Measurements from ENCODE around the gene TMEM258. TPM values are rescaled to one million over a fixed set of nuclear protein-coding genes. Genes with fewer than 3 reads are reported as not detected.

The TMEM258 gene
- total RNA-seq, 1 donor from 2014 or later: 75.8 TPM

DNA sequence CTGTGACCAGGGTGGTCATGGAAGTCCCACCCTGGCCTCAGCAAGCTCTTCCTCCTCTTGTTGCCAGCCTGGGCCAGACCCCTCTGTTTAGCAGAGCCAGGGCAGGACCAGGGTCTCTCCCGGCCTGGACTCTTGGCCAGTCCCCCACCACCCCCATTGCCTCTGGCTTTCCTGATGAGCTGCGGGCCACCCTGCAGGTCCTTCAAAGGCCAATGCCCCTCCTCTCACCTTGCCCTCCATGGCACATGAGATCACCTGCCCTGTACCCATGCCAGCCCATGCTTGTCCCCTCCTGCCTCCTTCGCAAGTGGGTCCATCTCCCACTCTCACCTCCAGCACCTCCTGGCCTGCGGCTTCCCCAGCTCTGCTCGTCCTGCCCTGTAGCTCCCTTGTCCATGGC, 46.1 kb upstream of the TMEM258 start:
- Histone ChIP-seq H3K27me3 (ENCODE audit: control insufficient read depth, insufficient read depth, low read length) (no peaks in the 10 kb centered on the region), H3K4me3 (ENCODE audit: low read depth, low read length) (no peak overlapping the region), H3K36me3 (ENCODE audit: control insufficient read depth, insufficient read depth, low read length) (peaks cover 10% of the 10 kb centered on the region)
- DNase-seq (ENCODE audit: low read depth): no peak
- TF ChIP-seq, protein P1, sequence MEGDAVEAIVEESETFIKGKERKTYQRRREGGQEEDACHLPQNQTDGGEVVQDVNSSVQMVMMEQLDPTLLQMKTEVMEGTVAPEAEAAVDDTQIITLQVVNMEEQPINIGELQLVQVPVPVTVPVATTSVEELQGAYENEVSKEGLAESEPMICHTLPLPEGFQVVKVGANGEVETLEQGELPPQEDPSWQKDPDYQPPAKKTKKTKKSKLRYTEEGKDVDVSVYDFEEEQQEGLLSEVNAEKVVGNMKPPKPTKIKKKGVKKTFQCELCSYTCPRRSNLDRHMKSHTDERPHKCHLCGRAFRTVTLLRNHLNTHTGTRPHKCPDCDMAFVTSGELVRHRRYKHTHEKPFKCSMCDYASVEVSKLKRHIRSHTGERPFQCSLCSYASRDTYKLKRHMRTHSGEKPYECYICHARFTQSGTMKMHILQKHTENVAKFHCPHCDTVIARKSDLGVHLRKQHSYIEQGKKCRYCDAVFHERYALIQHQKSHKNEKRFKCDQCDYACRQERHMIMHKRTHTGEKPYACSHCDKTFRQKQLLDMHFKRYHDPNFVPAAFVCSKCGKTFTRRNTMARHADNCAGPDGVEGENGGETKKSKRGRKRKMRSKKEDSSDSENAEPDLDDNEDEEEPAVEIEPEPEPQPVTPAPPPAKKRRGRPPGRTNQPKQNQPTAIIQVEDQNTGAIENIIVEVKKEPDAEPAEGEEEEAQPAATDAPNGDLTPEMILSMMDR (IDR thresholded peaks at IDR 0.05; ENCODE audit: insufficient read depth, low read length, poor library complexity, severe bottlenecking): no peak

DNA sequence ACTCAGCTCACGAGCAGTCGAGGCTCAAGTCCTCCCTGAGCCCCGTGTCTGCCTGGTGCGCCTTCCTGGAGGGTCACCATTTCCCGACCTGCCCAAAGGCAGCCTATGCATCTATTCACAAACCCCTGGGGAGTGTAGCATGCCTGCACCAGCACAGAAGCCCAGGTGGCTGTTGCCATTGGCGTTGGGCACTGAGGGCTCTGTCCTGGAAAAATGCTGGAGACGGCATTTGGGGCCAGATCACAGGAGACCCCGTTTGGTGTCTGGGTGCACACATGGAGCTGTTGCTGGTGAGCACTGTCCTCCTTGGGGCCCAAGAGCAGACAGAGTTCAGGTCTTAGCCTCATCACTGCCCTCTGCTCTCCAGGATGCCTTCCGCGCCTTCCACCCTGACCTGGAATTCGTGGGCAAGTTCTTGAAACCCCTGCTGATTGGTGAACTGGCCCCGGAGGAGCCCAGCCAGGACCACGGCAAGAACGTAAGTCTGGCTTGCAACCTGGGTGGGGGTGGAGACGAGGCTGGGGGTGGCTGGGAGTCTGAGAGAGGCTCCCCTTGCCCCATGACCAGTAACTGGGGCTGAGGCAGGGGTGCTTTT, 45.1 kb upstream of the TMEM258 start:
- H3K36me3 ChIP-seq (ENCODE audit: control insufficient read depth, insufficient read depth, low read length): peaks cover 10% of the 10 kb centered on the region
- H3K27me3 ChIP-seq (ENCODE audit: control insufficient read depth, insufficient read depth, low read length): no peaks in the 10 kb centered on the region
- TF ChIP-seq, protein P1 (IDR thresholded peaks at IDR 0.05; ENCODE audit: insufficient read depth, low read length, poor library complexity, severe bottlenecking): no peak
- H3K4me3 ChIP-seq (ENCODE audit: low read depth, low read length): no peak overlapping the region
- no peak for DNase-seq (ENCODE audit: low read depth)

DNA sequence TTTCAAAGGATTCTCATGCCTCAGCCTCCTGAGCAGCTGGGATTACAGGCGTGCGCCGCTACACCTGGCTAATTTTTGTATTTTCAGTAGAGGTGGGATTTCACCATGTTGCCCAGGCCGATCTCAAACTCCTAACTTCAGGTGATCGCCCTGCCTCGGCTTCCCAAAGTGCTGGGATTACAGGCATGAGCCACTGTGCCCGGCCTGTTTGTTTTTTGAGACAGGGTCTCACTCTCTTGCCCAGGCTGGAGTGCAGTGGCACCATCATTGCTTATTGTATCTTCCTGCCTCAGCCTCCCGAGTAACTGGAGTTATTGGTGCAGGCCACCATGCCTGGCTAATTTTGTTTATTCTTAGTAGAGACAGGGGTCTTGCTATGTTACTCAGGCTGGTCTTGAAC, 43.8 kb upstream of the TMEM258 start:
- no peak for DNase-seq (ENCODE audit: low read depth)
- TF ChIP-seq, protein P1 (IDR thresholded peaks at IDR 0.05; ENCODE audit: insufficient read depth, low read length, poor library complexity, severe bottlenecking): no peak
- peaks cover 8% of the 10 kb centered on the region for H3K36me3 ChIP-seq (ENCODE audit: control insufficient read depth, insufficient read depth, low read length)
- no peak overlapping the region for H3K4me3 ChIP-seq (ENCODE audit: low read depth, low read length)
- no peaks in the 10 kb centered on the region for H3K27me3 ChIP-seq (ENCODE audit: control insufficient read depth, insufficient read depth, low read length)

DNA sequence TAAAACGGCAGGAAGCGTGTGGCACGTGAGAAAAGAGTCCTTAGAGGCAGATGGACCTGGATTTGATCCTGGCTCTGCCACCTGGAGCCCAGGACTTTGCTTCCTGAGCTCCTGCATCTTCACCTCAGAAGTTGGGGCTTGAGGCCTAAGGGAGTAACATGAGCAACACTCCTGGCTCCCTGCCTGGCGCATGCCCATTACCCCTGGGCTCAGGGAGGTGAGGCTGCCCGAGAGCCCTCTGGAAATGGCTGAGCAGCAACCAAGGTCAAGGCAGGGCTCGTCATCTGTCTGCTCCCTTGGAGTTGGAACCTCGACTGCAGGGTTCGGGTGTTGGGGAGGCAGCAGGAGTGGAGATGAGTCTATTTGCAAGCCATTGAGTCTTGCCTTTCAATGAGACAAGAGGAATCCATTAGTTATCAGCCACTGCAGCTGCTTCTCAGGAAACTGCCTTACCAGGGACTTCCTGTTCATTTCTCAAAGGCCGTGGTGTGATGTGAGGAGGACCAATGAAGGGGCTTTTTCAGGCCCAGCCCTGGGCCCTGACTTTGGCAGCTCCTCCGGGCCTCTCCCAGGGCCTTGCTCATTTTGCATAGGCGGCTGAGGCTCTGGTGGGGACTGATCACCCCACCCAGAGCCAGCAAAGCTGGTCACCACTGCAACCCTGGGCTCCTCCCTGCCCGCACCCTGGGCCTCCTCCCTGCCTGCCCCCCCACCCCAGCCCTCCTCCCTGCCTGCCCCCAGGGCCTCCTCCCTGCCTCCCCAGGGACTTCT, 42.1 kb upstream of the TMEM258 start:
- no peak overlapping the region for H3K4me3 ChIP-seq (ENCODE audit: low read depth, low read length)
- TF ChIP-seq, protein P1 (IDR thresholded peaks at IDR 0.05; ENCODE audit: insufficient read depth, low read length, poor library complexity, severe bottlenecking): no peak
- H3K27me3 ChIP-seq (ENCODE audit: control insufficient read depth, insufficient read depth, low read length): no peaks in the 10 kb centered on the region
- no peak for DNase-seq (ENCODE audit: low read depth)
- no peaks in the 10 kb centered on the region for H3K36me3 ChIP-seq (ENCODE audit: control insufficient read depth, insufficient read depth, low read length)

DNA sequence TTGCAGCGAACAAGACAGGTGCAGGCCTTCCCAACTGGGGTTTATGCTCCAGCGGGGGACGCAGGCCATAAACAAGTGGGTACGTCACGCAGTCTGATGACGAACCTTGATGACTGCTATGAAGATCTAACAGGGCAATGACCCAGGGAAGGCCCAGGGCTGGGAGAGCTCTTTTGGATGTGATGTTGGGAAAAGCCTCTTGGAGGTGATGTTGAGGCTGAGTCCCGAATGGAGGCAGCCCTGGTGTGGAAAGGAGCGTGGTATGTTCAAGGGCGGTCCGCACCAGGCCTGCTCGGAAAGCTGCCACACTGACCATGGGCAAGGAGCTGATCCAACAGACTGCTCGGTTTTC, 41.5 kb upstream of the TMEM258 start:
- no peak for DNase-seq (ENCODE audit: low read depth)
- Histone ChIP-seq H3K4me3 (ENCODE audit: low read depth, low read length) (no peak overlapping the region), H3K36me3 (ENCODE audit: control insufficient read depth, insufficient read depth, low read length) (no peaks in the 10 kb centered on the region), H3K27me3 (ENCODE audit: control insufficient read depth, insufficient read depth, low read length) (no peaks in the 10 kb centered on the region)
- TF ChIP-seq, protein P1 (IDR thresholded peaks at IDR 0.05; ENCODE audit: insufficient read depth, low read length, poor library complexity, severe bottlenecking): no peak

All from kidney epithelial cell (primary cell).